Tibial nerve (tissue), 4 donors: ENCODE results near the gene CAMKMT. TPM values are rescaled to one million over a fixed set of nuclear protein-coding genes. Genes with fewer than 3 reads are reported as not detected.

Source experiments
- DNase-seq, 2 donors: peaks; one replicate each; pipeline ENCODE4 v3.0.0-alpha.2; 2019; ENCODE audit warnings: low spot score in 2 of 2
- H3K27ac ChIP-seq, 4 donors: fragments of 200-600 bp; sonication (generic) in 3 of 4; one replicate each; pipeline ENCODE4 v1.5.1; 2017 to 2019; ENCODE audit warnings: mild to moderate bottlenecking in 1 of 4
- H3K27me3 ChIP-seq, 2 donors: fragments of 200-600 bp; sonication (generic) in 1 of 2; one replicate each; pipeline versions ENCODE4 v1.5.1 to v1.6.0; 2017 to 2019
- H3K36me3 ChIP-seq, 3 donors: fragments of 200-600 bp; sonication (generic); one replicate each; pipeline ENCODE4 v1.5.1; 2018 to 2019
- H3K4me1 ChIP-seq, 4 donors: fragments of 200-600 bp; sonication (generic) in 3 of 4; one replicate each; pipeline ENCODE4 v1.5.1; 2017 to 2019
- H3K4me3 ChIP-seq, 4 donors: fragments of 200-600 bp; sonication (generic) in 3 of 4; one replicate each; pipeline ENCODE4 v1.5.1; 2017 to 2019; ENCODE audit warnings: mild to moderate bottlenecking in 1 of 4, moderate library complexity in 1 of 4
- H3K9me3 ChIP-seq, 4 donors: fragments of 200-600 bp; sonication (generic) in 3 of 4; one replicate each; pipeline ENCODE4 v1.5.1; 2017 to 2019
- CTCF ChIP-seq, 5 experiments: fragments of 200-600 bp in 3 of 5; fragments of 450-650 bp in 2 of 5; sonication (generic) in 3 of 5; IDR thresholded peaks; one replicate each; pipeline ENCODE4 v1.5.1; 2016 to 2019; ENCODE audit warnings: antibody characterized with exemption in 5 of 5, mild to moderate bottlenecking in 3 of 5, moderate library complexity in 2 of 5
- EP300 ChIP-seq, 2 donors: sonication (generic); formaldehyde crosslinking; IDR thresholded peaks; one replicate each; pipeline ENCODE4 v1.6.1; 2017; ENCODE audit warnings: antibody characterized with exemption in 2 of 2, mild to moderate bottlenecking in 1 of 2
- POLR2A ChIP-seq, 2 donors: fragments of 450-650 bp; IDR thresholded peaks; one replicate each; pipeline ENCODE4 v1.6.1; 2017; ENCODE audit warnings: antibody characterized with exemption in 2 of 2, mild to moderate bottlenecking in 2 of 2, moderate library complexity in 2 of 2
- WGBS, 2 donors: methylation state at CpG; one replicate each; pipeline ENCODE4 v1.1.5; 2018; 5-methylcytosine and 5-hydroxymethylcytosine counted together
- total RNA-seq, 4 donors: library from RNA; depleted of rRNA; stranded (reverse); fragments of >200 nt; gene quantifications; one replicate each; pipeline ENCODE4 v1.1.0, GENCODE V29; 2016

The CAMKMT gene
- total RNA-seq, 4 donors from 2014 or later = 8.4 to 14.1 (median 9.7) TPM

- H3K36me3 ChIP-seq = peaks cover 0 to 4% (median 0%) of the 10 kb centered on the region in 3 donors
- TF ChIP-seq CTCF (IDR thresholded peaks at IDR 0.05) (no peak), EP300 (IDR thresholded peaks at IDR 0.05) (no peak), POLR2A (IDR thresholded peaks at IDR 0.05) (no peak)
- H3K27ac ChIP-seq = no peak overlapping the region
- DNase-seq = no peak
- no peak overlapping the region for H3K4me3 ChIP-seq
- H3K4me1 ChIP-seq = no peaks in the 10 kb centered on the region
- H3K27me3 ChIP-seq = no peaks in the 10 kb centered on the region
- no peaks in the 10 kb centered on the region for H3K9me3 ChIP-seq
- WGBS, 2 donors = 93 to 96% methylated on average over 5 of the region's 5 CpGs
Observed at GRCh38 chr2:44562737-44563136, 201.0 kb downstream of the CAMKMT start.

- Histone ChIP-seq H3K9me3 (no peaks in the 10 kb centered on the region), H3K36me3 (no peaks in the 10 kb centered on the region), H3K27ac (no peak overlapping the region), H3K4me1 (no peaks in the 10 kb centered on the region), H3K27me3 (no peaks in the 10 kb centered on the region), H3K4me3 (no peak overlapping the region)
- no peak for DNase-seq
- 96% methylated on average over 5 of the region's 5 CpGs for WGBS, 2 donors
- TF ChIP-seq CTCF (IDR thresholded peaks at IDR 0.05) = no peak
- TF ChIP-seq POLR2A (IDR thresholded peaks at IDR 0.05) = no peak
- no peak for TF ChIP-seq EP300 (IDR thresholded peaks at IDR 0.05)
Observed at GRCh38 chr2:44564752-44565151, 203.0 kb downstream of the CAMKMT start.

GRCh38 chr2:44566059-44566458 is 204.3 kb downstream of the CAMKMT start:
- H3K9me3 ChIP-seq = no peaks in the 10 kb centered on the region
- H3K4me3 ChIP-seq = no peak overlapping the region
- H3K4me1 ChIP-seq = no peaks in the 10 kb centered on the region
- no peak for DNase-seq
- no peak overlapping the region for H3K27ac ChIP-seq
- no peak for TF ChIP-seq POLR2A (IDR thresholded peaks at IDR 0.05)
- TF ChIP-seq CTCF (IDR thresholded peaks at IDR 0.05) = no peak
- TF ChIP-seq EP300 (IDR thresholded peaks at IDR 0.05) = no peak
- no peaks in the 10 kb centered on the region for H3K36me3 ChIP-seq
- H3K27me3 ChIP-seq = no peaks in the 10 kb centered on the region

GRCh38 chr2:44569491-44569890 is 207.7 kb downstream of the CAMKMT start:
- TF ChIP-seq EP300 (IDR thresholded peaks at IDR 0.05) (no peak), POLR2A (IDR thresholded peaks at IDR 0.05) (no peak), CTCF (IDR thresholded peaks at IDR 0.05) (no peak)
- DNase-seq = no peak
- WGBS, 2 donors = 70 to 81% methylated on average over 2 of the region's 2 CpGs
- Histone ChIP-seq H3K27ac (no peak overlapping the region), H3K27me3 (no peaks in the 10 kb centered on the region), H3K4me3 (no peak overlapping the region), H3K36me3 (no peaks in the 10 kb centered on the region), H3K9me3 (no peaks in the 10 kb centered on the region), H3K4me1 (no peaks in the 10 kb centered on the region)

- H3K27me3 ChIP-seq = no peaks in the 10 kb centered on the region
- H3K4me1 ChIP-seq = no peaks in the 10 kb centered on the region
- TF ChIP-seq EP300 (IDR thresholded peaks at IDR 0.05) (no peak), POLR2A (IDR thresholded peaks at IDR 0.05) (no peak), CTCF (IDR thresholded peaks at IDR 0.05) (no peak)
- no peak overlapping the region for H3K27ac ChIP-seq
- WGBS, 2 donors = 46 to 47% methylated on average over 2 of the region's 2 CpGs
- H3K9me3 ChIP-seq = no peaks in the 10 kb centered on the region
- DNase-seq = no peak
- no peaks in the 10 kb centered on the region for H3K36me3 ChIP-seq
- no peak overlapping the region for H3K4me3 ChIP-seq
Observed at GRCh38 chr2:44570271-44570670, 208.5 kb downstream of the CAMKMT start.
